GM21786 (cell line): ENCODE data around the gene GP1BB.
"Not testable (repeated sequence)": the region's sequence is repeated elsewhere in the genome, so short reads cannot be mapped to it uniquely, and the experiment has no call there.

ENCODE experiments used
- ATAC-seq: cut with Tn5 transposase; IDR thresholded peaks from one replicate; pipeline ENCODE4 v1.9.1; 2021; ENCODE audit not compliant: unreplicated experiment

Gene GP1BB

GRCh38 chr22:19693581-19693980 lies 29.8 kb upstream of the GP1BB start:
- no peak for ATAC-seq

GRCh38 chr22:19693981-19694670 lies 29.2 kb upstream of the GP1BB start:
- ATAC-seq: no peak

DNA sequence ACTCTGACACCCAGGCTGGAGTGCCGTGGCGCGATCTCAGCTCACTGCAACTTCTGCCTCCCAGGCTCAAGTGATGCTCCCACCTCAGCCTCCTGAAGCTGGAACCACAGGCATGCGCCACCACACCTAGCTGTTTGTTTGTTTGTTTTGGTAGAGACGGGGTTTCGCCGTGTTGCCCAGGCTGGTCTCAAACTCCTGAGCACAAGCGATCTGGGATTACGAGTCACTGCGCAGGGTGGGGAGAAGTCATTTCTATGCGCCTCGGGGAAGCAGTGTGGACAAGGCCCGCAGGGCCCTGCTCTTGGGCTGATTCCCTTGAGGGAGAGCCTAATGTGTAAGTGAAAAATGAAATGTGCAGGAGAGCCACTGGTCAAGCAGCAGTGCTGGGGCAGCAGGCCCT lies 28.6 kb upstream of the GP1BB start:
- ATAC-seq: no peak

DNA sequence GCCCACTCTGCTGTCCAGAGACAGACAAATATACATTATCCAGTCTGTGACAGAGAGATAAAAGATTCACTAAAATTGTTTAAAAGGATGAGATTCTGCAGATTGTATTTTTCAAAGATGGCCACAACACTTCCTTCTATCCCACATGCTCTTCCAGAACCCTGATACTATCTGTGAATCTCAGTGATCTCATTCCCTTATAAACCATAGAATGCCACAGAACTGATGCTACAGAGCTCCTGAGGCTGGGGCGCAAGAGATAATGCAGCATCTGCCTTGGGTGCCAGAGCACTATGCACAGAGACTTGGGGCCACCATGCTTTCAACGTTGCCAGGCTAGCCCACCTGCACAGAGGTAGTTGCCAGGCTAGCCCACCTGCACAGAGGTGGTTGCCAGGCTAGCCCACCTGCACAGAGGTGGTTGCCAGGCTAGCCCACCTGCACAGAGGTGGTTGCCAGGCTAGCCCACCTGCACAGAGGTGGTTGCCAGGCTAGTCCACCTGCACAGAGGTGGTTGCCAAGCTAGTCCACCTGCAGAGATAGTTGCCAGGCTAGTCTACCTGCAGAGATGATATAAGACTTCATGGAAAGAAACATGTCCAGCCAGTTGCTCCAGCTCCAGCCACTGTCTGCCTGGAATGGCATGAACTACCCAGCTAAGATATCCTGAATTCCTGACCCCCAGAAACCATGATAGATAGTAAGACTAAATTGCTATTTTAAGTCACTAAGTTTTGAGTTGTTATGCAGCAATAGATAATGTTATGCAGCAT lies 26.6 kb upstream of the GP1BB start:
- no peak for ATAC-seq

- not testable (repeated sequence) for ATAC-seq
Measured at GRCh38 chr22:19697871-19698270, 25.5 kb upstream of the GP1BB start.

DNA sequence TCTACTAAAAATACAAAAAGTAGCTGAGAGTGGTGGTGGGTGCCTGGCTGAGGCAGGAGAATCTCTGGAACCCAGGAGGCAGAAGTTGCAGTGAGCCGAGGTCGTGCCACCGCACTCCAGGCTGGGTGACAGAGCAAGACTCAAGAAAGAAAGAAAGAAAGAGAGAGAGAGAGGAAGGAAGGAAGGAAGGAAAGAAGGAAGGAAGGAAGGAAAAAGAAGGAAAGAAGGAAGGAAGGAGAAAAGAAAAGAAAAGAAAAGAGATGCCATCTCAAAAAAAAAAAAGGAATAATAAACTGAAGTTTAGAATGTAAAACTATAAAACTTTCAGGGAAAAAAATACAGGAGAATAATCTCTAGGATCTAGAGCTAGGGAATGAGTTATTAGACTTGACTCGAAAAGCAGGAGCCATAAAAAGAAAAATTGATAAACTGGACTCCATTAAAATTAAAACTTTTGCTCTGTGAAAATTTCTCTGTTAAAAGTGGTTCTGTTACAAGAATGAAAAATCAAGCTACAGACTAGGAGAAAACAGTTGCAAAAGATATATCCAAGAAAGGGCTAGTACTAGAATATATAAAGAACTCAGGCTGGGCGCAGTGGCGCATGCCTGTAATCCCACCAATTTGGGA lies 22.4 kb upstream of the GP1BB start:
- no peak for ATAC-seq

DNA sequence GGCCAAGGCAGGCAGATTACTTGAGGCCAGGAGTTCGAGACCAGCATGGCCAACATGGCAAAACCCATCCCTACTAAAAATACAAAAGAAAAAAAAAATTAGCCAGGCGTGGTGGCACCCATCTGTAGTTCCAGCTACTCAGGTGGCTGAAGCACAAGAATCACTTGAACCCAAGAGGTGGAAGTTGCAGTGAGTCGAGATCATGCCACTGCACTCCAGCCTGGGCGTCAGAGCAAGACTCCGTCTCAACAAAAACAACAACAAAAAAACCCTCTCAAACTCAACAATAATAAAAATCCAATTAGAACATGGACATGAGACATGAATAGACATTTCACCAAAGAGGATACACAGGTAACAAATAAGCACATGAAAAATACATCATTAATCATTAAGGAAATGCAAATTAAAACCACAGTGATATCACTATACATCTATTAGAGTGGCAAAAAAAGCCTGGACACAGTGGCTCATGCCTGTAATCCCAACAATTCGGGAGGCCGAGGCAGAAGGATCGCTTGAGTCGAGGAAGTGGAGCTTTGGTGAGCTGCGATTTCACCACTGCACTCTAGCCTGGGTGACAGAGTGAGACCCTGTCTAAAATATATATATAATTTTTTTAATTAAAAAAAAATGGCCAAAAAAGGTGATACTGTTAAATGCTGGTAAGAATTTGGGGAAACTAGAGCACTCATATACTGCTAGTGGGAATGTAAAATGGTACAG lies 21.8 kb upstream of the GP1BB start:
- ATAC-seq: no peak

- no peak for ATAC-seq
Measured at GRCh38 chr22:19703869-19704268, 19.5 kb upstream of the GP1BB start.

GRCh38 chr22:19704355-19705015 lies 18.9 kb upstream of the GP1BB start:
- ATAC-seq: no peak

- ATAC-seq: no peak
Measured at GRCh38 chr22:19705181-19705934, 18.0 kb upstream of the GP1BB start.

GRCh38 chr22:19706661-19707151 lies 16.6 kb upstream of the GP1BB start:
- ATAC-seq: no peak

- ATAC-seq: no peak
Measured at GRCh38 chr22:19707347-19708290, 15.7 kb upstream of the GP1BB start.

GRCh38 chr22:19708321-19709011 lies 14.9 kb upstream of the GP1BB start:
- ATAC-seq: no peak

DNA sequence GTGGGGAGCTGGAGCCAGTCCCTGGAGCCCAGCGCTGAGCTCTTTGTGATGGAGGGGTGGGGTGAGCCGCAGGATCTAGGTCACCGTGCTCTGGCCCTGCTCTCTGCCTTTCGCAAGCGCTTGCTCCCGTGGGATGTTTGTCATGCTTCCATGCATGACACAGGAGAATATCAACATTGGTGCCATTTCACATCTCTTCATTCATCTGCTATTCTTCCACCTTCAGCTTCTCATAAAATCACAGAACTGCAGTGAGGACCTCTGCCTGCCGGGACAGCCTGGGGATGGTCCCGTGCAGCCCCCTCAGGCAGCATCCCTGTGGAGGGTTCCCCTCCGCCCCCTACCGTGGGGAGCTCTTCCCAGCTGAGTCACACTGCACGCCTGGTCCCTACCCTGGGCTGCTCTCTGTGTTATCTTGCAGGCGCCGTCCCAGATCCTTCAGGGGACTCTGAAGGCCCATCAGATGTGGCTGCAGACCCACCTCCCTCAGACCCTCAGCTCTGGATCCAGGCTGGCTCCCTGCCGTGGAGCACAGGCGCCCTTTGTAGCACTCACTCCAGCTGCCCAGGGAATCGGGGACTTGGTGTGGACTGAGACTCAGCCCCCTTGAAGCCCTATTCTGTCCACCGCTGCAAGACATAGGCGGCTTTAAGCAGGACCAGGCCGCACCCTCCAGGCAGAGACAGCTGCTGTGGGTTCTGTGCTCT lies 14.1 kb upstream of the GP1BB start:
- ATAC-seq: no peak

- no peak for ATAC-seq
Measured at GRCh38 chr22:19710020-19710768, 13.1 kb upstream of the GP1BB start.

GRCh38 chr22:19710769-19711106 lies 12.6 kb upstream of the GP1BB start:
- no peak for ATAC-seq

GRCh38 chr22:19713245-19713644 lies 10.1 kb upstream of the GP1BB start:
- ATAC-seq: no peak
